DMS53 treated with DMSO at 0.1 percent for 48 hours (cell line): ENCODE measurements around the gene COPS9.

Source experiments
- DNase-seq: peaks from one replicate; lab custom pipeline; 2025; ENCODE audit not compliant: unreplicated experiment; lab: John Stamatoyannopoulos, UW

Gene COPS9

GRCh38 chr2:240151477-240152031 lies 15.4 kb upstream of the COPS9 start:
- DNase-seq: no peak

- DNase-seq: peak; percentile 19
These were observed 14.1 kb upstream of the COPS9 start for GRCh38 chr2:240149943-240150784.

- DNase-seq: no peak
These were observed 11.9 kb upstream of the COPS9 start for GRCh38 chr2:240147911-240148587.

GRCh38 chr2:240147382-240147781 lies 11.3 kb upstream of the COPS9 start:
- no peak for DNase-seq

GRCh38 chr2:240146627-240147278 lies 10.6 kb upstream of the COPS9 start:
- no peak for DNase-seq

- DNase-seq: no peak
These were observed 10.0 kb upstream of the COPS9 start for GRCh38 chr2:240146141-240146561.

- DNase-seq: no peak
These were observed 9.4 kb upstream of the COPS9 start for GRCh38 chr2:240145461-240145860.

- no peak for DNase-seq
These were observed 8.7 kb upstream of the COPS9 start for GRCh38 chr2:240144649-240145261.

- DNase-seq: peak; percentile 44
These were observed 7.9 kb upstream of the COPS9 start for GRCh38 chr2:240143801-240144648.

- DNase-seq: no peak
These were observed 7.2 kb upstream of the COPS9 start for GRCh38 chr2:240143276-240143675.

GRCh38 chr2:240142859-240143258 lies 6.8 kb upstream of the COPS9 start:
- no peak for DNase-seq

GRCh38 chr2:240142256-240142775 lies 6.2 kb upstream of the COPS9 start:
- no peak for DNase-seq

- no peak for DNase-seq
These were observed 5.6 kb upstream of the COPS9 start for GRCh38 chr2:240141736-240142135.

- DNase-seq: no peak
These were observed 4.8 kb upstream of the COPS9 start for GRCh38 chr2:240140920-240141319.

GRCh38 chr2:240140511-240140910 lies 4.4 kb upstream of the COPS9 start, which contains the start of gene OTOS:
TSS of gene OTOS (minus strand) at chr2:240140658. CDS start at chr2:240140326, 332 bp downstream.
- peak; percentile 83 for DNase-seq

GRCh38 chr2:240139666-240140393 lies 3.7 kb upstream of the COPS9 start:
- DNase-seq: no peak

GRCh38 chr2:240139011-240139441 lies 2.9 kb upstream of the COPS9 start:
- no peak for DNase-seq

GRCh38 chr2:240138254-240138984 lies 2.3 kb upstream of the COPS9 start:
- no peak for DNase-seq
